A549 (cell line): ENCODE measurements around the gene CD83. TPM values are rescaled to one million over a fixed set of nuclear protein-coding genes. Genes with fewer than 3 reads are reported as not detected.
A peak's percentile ranks its signal among the peaks of the same experiment; 100 is the strongest.

Experiments used
- ATAC-seq, 2 experiments: fragments of 200-7000 bp in 1 of 2; fragments of >200 bp in 1 of 2; cut with Nextera tagmentation in 1 of 2; cut with Tn5 transposase in 1 of 2; 3 replicates each; pipeline versions ENCODE4 v1.8.0 to v1.9.1; 2018 to 2020; ENCODE audit warnings: mild to moderate bottlenecking in 1 of 2, moderate library complexity in 1 of 2
- CTCF ChIA-PET: fragments of 300-600 bp; sonication (Branson Sonifier 250); formaldehyde crosslinking; extraction: SDS; loops from one replicate; lab custom pipeline; 2021; ENCODE audit warnings: antibody characterized with exemption, inconsistent platforms; lab: Yijun Ruan, JAX
- POLR2A ChIA-PET: fragments of 350-600 bp; formaldehyde crosslinking; extraction: SDS; loops from one replicate; lab custom pipeline; 2021; ENCODE audit warnings: antibody characterized with exemption, inconsistent platforms; lab: Yijun Ruan, JAX
- DNase-seq, 2 experiments: peaks; one replicate each; pipeline versions ENCODE4 v3.0.0 to v3.0.0-alpha.2; 2011 to 2016; ENCODE audit warnings: low read depth in 1 of 2, low spot score in 1 of 2
- FAIRE-seq: peaks from 2 replicates; lab custom pipeline; 2011; peaks lifted over from hg19 to GRCh38; lab: Jason Lieb, UNC
- H3K27ac ChIP-seq, 2 experiments: fragments of >200 bp; sonication (Bioruptor Twin); formaldehyde crosslinking; 3 replicates each; pipeline ENCODE4 v1.5.1; 2016 to 2017
- H3K4me1 ChIP-seq: fragments of >200 bp; sonication (Bioruptor Twin); formaldehyde crosslinking; 3 replicates; pipeline ENCODE4 v1.6.1; 2016
- H3K4me2 ChIP-seq: fragments of >200 bp; sonication (Bioruptor Twin); formaldehyde crosslinking; 3 replicates; pipeline ENCODE4 v1.6.1; 2016
- H3K4me3 ChIP-seq: fragments of >200 bp; sonication (Bioruptor Twin); formaldehyde crosslinking; 3 replicates; pipeline ENCODE4 v1.5.1; 2016
- H3K9me3 ChIP-seq: fragments of >200 bp; sonication (Bioruptor Twin); formaldehyde crosslinking; 3 replicates; pipeline ENCODE4 v1.6.1; 2016
- CEBPB ChIP-seq, 2 experiments: fragments of >200 bp in 1 of 2; sonication (Bioruptor Twin) in 1 of 2; formaldehyde crosslinking in 1 of 2; IDR thresholded peaks; 2 replicates each; pipeline ENCODE4 v1.6.1; 2012 to 2016
- CHD4 ChIP-seq: fragments of 200-600 bp; sonication (generic); IDR thresholded peaks from 2 replicates; pipeline ENCODE4 v1.6.1; 2016; ENCODE audit warnings: antibody characterized with exemption, mild to moderate bottlenecking, borderline replicate concordance
- ESRRA ChIP-seq: fragments of 150-350 bp; IDR thresholded peaks from 2 replicates; pipeline ENCODE4 v1.6.1; 2014; ENCODE audit warnings: mild to moderate bottlenecking, low read length, borderline replicate concordance
- GATA3 ChIP-seq: IDR thresholded peaks from 2 replicates; pipeline ENCODE4 v1.6.1; 2012; ENCODE audit warnings: borderline replicate concordance
- HDAC2 ChIP-seq: fragments of 200-600 bp; sonication (generic); IDR thresholded peaks from 2 replicates; pipeline ENCODE4 v1.6.1; 2016
- HES2 ChIP-seq: fragments of >200 bp; sonication (Bioruptor Twin); formaldehyde crosslinking; IDR thresholded peaks from 2 replicates; pipeline ENCODE4 v1.6.1; 2016
- HEYL ChIP-seq: fragments of 250-450 bp; sonication (Bioruptor Pico); IDR thresholded peaks from 2 replicates; pipeline ENCODE4 v1.8.0; 2021; ENCODE audit warnings: mild to moderate bottlenecking, moderate library complexity
- JUNB ChIP-seq: fragments of >200 bp; sonication (Bioruptor Twin); formaldehyde crosslinking; IDR thresholded peaks from 2 replicates; pipeline ENCODE4 v1.6.1; 2016
- KDM1A ChIP-seq: fragments of 200-600 bp; sonication (generic); IDR thresholded peaks from 2 replicates; pipeline ENCODE4 v1.6.1; 2016; ENCODE audit warnings: low read depth, mild to moderate bottlenecking
- KDM5A ChIP-seq: fragments of 200-600 bp; sonication (generic); IDR thresholded peaks from 2 replicates; pipeline ENCODE4 v1.6.1; 2016; ENCODE audit warnings: antibody characterized with exemption, mild to moderate bottlenecking
- NR3C1 ChIP-seq: fragments of >200 bp; sonication (Bioruptor Twin); formaldehyde crosslinking; IDR thresholded peaks from 3 replicates; pipeline ENCODE4 v1.6.1; 2017
- POLR2AphosphoS2 ChIP-seq: conservative IDR thresholded peaks from 2 replicates; pipeline ENCODE4 v1.6.1; 2012; ENCODE audit warnings: low read length, improper control_type of control experiment, inconsistent platforms
- RARB ChIP-seq: fragments of 250-450 bp; sonication (Bioruptor Pico); IDR thresholded peaks from 2 replicates; pipeline ENCODE4 v1.8.0; 2021; ENCODE audit warnings: mild to moderate bottlenecking, moderate library complexity
- RCOR1 ChIP-seq: fragments of 150-350 bp; IDR thresholded peaks from 2 replicates; pipeline ENCODE4 v1.6.1; 2014; ENCODE audit warnings: antibody characterized with exemption, low read length, low read depth
- REST ChIP-seq: fragments of 200-600 bp; sonication (generic); IDR thresholded peaks from 2 replicates; pipeline ENCODE4 v1.6.1; 2016; ENCODE audit warnings: antibody characterized with exemption, mild to moderate bottlenecking, moderate library complexity
- TFCP2L1 ChIP-seq: fragments of 250-450 bp; sonication (Bioruptor Pico); IDR thresholded peaks from 2 replicates; pipeline ENCODE4 v1.5.0; 2021; ENCODE audit warnings: mild to moderate bottlenecking
- TP53 ChIP-seq: fragments of 250-450 bp; sonication (Bioruptor Pico); IDR thresholded peaks from 2 replicates; pipeline ENCODE4 v1.5.0; 2021; ENCODE audit warnings: mild to moderate bottlenecking, moderate library complexity
- USF2 ChIP-seq: fragments of 450-650 bp; IDR thresholded peaks from 2 replicates; pipeline ENCODE4 v1.6.1; 2014; ENCODE audit warnings: antibody characterized with exemption
- ZFP36 ChIP-seq: fragments of 450-650 bp; IDR thresholded peaks from 2 replicates; pipeline ENCODE4 v1.6.1; 2014; ENCODE audit warnings: borderline replicate concordance; ENCODE audit not compliant: partially characterized antibody
- ZNF302 ChIP-seq: fragments of 250-450 bp; sonication (Bioruptor Pico); IDR thresholded peaks from 2 replicates; pipeline ENCODE4 v1.9.0; 2021; ENCODE audit warnings: inconsistent platforms, mild to moderate bottlenecking, moderate library complexity
- ZSCAN20 ChIP-seq: fragments of 250-450 bp; sonication (Bioruptor Pico); IDR thresholded peaks from 2 replicates; pipeline ENCODE4 v1.8.0; 2022; ENCODE audit warnings: mild to moderate bottlenecking, moderate library complexity
- WGBS: methylation state at CpG from one replicate; pipeline ENCODE4 v1.1.6; 2017; ENCODE audit errors: missing lambda C conversion rate; 5-methylcytosine and 5-hydroxymethylcytosine counted together
- polyA plus RNA-seq, 4 experiments: library from polyadenylated mRNA; depleted of rRNA in 3 of 4; stranded (reverse); fragments of >200 nt; fragmentation: RNase III in 1 of 4; extraction: RNeasy Plus Mini Kit Qiagen cat#74134 plus additional on column Dnase treatment in 1 of 4; gene quantifications; 2 replicates in 3 of 4; 3 replicates in 1 of 4; pipeline ENCODE4 v1.2.3, GENCODE V29; 2011 to 2017
- TF ChIP-seq, protein P1 (sequence below): IDR thresholded peaks from 2 replicates; pipeline ENCODE4 v1.6.1; 2012
- TF ChIP-seq, protein P2 (sequence below): IDR thresholded peaks from 2 replicates; pipeline ENCODE4 v1.6.1; 2012; ENCODE audit warnings: low read depth, borderline replicate concordance

The CD83 gene
- polyA plus RNA-seq, 2 of the 4 experiments (the other 2 are of a cell fraction) = 0.79 to 0.94 TPM

GRCh38 chr6:14074476-14075094 is 43.0 kb upstream of the CD83 start:
- Histone ChIP-seq H3K4me2 (peak overlapping the region; percentile 96), H3K4me3 (peak overlapping the region; percentile 39; the same call in 2 of the 3 replicates), H3K9me3 (no peaks in the 10 kb centered on the region), H3K27ac (peak overlapping the region in 1 of 2 experiments; percentile 70; a peak in 4 of 6 replicates), H3K4me1 (no peaks in the 10 kb centered on the region)
- DNase-seq (no peak), ATAC-seq (no peak), FAIRE-seq (no peak)
- ChIA-PET POLR2A (no interaction called here), CTCF (interaction anchor here (0.7 to 2.7 kb wide), 3 partner anchors 7 to 200 kb away, joined by 3 to 17 read pairs (median 4); no protein-coding TSS in a partner anchor)
- TF ChIP-seq TFCP2L1 (no peak), TP53 (no peak), HEYL (CRISPR knock-in tag) (no peak), ESRRA (no peak), RCOR1 (no peak), GATA3 (no peak)
- TF ChIP-seq, protein P1, sequence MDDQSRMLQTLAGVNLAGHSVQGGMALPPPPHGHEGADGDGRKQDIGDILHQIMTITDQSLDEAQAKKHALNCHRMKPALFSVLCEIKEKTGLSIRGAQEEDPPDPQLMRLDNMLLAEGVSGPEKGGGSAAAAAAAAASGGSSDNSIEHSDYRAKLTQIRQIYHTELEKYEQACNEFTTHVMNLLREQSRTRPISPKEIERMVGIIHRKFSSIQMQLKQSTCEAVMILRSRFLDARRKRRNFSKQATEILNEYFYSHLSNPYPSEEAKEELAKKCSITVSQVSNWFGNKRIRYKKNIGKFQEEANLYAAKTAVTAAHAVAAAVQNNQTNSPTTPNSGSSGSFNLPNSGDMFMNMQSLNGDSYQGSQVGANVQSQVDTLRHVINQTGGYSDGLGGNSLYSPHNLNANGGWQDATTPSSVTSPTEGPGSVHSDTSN = no peak
- TF ChIP-seq, protein P2, sequence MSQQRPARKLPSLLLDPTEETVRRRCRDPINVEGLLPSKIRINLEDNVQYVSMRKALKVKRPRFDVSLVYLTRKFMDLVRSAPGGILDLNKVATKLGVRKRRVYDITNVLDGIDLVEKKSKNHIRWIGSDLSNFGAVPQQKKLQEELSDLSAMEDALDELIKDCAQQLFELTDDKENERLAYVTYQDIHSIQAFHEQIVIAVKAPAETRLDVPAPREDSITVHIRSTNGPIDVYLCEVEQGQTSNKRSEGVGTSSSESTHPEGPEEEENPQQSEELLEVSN = no peak
- WGBS = 74% methylated on average over 3 of the region's 3 CpGs

- POLR2A ChIA-PET = no interaction called here
- Histone ChIP-seq H3K27ac (peak overlapping the region; percentile 53 to 70; a peak in 5 of 6 replicates), H3K4me3 (peak overlapping the region; percentile 39), H3K9me3 (no peaks in the 10 kb centered on the region), H3K4me2 (peak overlapping the region; percentile 96), H3K4me1 (no peaks in the 10 kb centered on the region)
- WGBS = 4% methylated on average over 7 of the region's 7 CpGs
- CTCF ChIA-PET = interaction anchor here (0.9 to 2.7 kb wide), 2 partner anchors 8 to 167 kb away, joined by 3 to 17 read pairs; no protein-coding TSS in a partner anchor
- no peak for TF ChIP-seq HDAC2
- TF ChIP-seq HES2 = no peak
- no peak for TF ChIP-seq ZNF302 (CRISPR knock-in tag)
- no peak for TF ChIP-seq ZFP36
- TF ChIP-seq GATA3 = no peak
- no peak for TF ChIP-seq CEBPB (IDR thresholded peaks at IDR 0.05)
- TF ChIP-seq REST = no peak
- TF ChIP-seq KDM1A = no peak
- no peak for TF ChIP-seq ZSCAN20 (CRISPR knock-in tag)
- peak; percentile 54 to 76; a peak in 4 of 6 replicates for ATAC-seq
- peak in 1 of 2 experiments; percentile 15 for DNase-seq
- no peak for FAIRE-seq
These were observed 42.5 kb upstream of the CD83 start for GRCh38 chr6:14075095-14075503.

- POLR2A ChIA-PET = no interaction called here
- ATAC-seq = no peak
- Histone ChIP-seq H3K27ac (no peak overlapping the region), H3K4me2 (no peak overlapping the region), H3K4me1 (no peaks in the 10 kb centered on the region), H3K4me3 (no peak overlapping the region), H3K9me3 (no peaks in the 10 kb centered on the region)
- CTCF ChIA-PET = interaction anchor here (1.3 to 2.7 kb wide), 2 partner anchors 10 to 67 kb away, joined by 3 to 17 read pairs; no protein-coding TSS in a partner anchor
- FAIRE-seq = no peak
- 70% methylated on average over 4 of the region's 4 CpGs for WGBS
- DNase-seq = no peak
- TF ChIP-seq KDM5A (no peak), NR3C1 (no peak), RARB (CRISPR knock-in tag) (no peak), REST (no peak), POLR2AphosphoS2 (no peak), JUNB (no peak), USF2 (no peak), CHD4 (no peak)
These were observed 40.2 kb upstream of the CD83 start for GRCh38 chr6:14077193-14077867.
